ENCODE measurements around the gene UBE2Q1. TPM values are rescaled to one million over a fixed set of nuclear protein-coding genes. Genes with fewer than 3 reads are reported as not detected.
"Not testable (repeated sequence)": the region's sequence is repeated elsewhere in the genome, so short reads cannot be mapped to it uniquely, and the experiment has no call there.

Gene UBE2Q1
- total RNA-seq, 4 donors from 2014 or later: 25.6 to 37.1 (median 31.9) TPM

- peak; percentile 62 for ATAC-seq (ENCODE audit: low FRiP score)
Observed at GRCh38 chr1:154546264-154547063, 12.0 kb downstream of the UBE2Q1 start.

GRCh38 chr1:154541231-154541630 lies 17.2 kb downstream of the UBE2Q1 start:
- no peak for ATAC-seq (ENCODE audit: low FRiP score)
- TF ChIP-seq CTCF (IDR thresholded peaks at IDR 0.05): no peak
- no peak for DNase-seq (ENCODE audit: low spot score)

More at GRCh38 chr1:154546264-154547063, 12.0 kb downstream of the UBE2Q1 start:
- DNase-seq (ENCODE audit: low spot score): no peak
- TF ChIP-seq CTCF (IDR thresholded peaks at IDR 0.05): peak in 1 of 3 donors; percentile 16

- ATAC-seq (ENCODE audit: low FRiP score): no peak
- TF ChIP-seq CTCF (IDR thresholded peaks at IDR 0.05): no peak
Observed at GRCh38 chr1:154539486-154540483, 18.7 kb downstream of the UBE2Q1 start.

GRCh38 chr1:154536570-154536969 lies 21.9 kb downstream of the UBE2Q1 start:
- no peak for TF ChIP-seq CTCF (IDR thresholded peaks at IDR 0.05)
- no peak for ATAC-seq (ENCODE audit: low FRiP score)
- no peak for DNase-seq (ENCODE audit: low spot score)

More at GRCh38 chr1:154539486-154540483, 18.7 kb downstream of the UBE2Q1 start:
- no peak for DNase-seq (ENCODE audit: low spot score)

- no peak for ATAC-seq (ENCODE audit: low FRiP score)
- no peak for TF ChIP-seq CTCF (IDR thresholded peaks at IDR 0.05)
Observed at GRCh38 chr1:154533952-154534844, 24.3 kb downstream of the UBE2Q1 start.

GRCh38 chr1:154531950-154532349 lies 26.5 kb downstream of the UBE2Q1 start:
- not testable (repeated sequence) for DNase-seq (ENCODE audit: low spot score); ATAC-seq (ENCODE audit: low FRiP score)

More at GRCh38 chr1:154533952-154534844, 24.3 kb downstream of the UBE2Q1 start:
- DNase-seq (ENCODE audit: low spot score): no peak

Measured in omental fat pad (tissue), 4 donors.